ENCODE data around the gene VPS13A.
"Not testable (repeated sequence)": the region's sequence is repeated elsewhere in the genome, so short reads cannot be mapped to it uniquely, and the experiment has no call there.

VPS13A gene

DNA sequence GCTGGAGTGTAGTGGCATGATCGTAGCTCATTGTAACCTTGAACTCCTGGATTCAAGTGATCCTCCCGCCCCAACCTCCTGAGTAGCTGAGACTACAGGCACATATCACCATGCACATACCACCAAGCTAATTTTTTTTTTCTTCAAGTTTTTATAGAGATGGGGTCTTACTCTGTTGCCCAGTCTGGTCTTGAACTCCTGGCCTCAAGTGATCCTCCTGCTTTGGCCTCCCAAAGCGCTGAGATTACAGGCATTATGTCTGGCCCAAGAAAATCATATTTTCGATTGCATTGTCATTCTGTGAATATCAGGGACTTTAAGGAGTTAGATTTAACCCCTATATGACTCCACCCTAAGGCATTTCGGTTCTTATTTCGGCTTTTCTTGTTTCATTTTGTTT is 116.6 kb downstream of the VPS13A start:
- no peak overlapping the region for H3K4me3 Mint-ChIP-seq

DNA sequence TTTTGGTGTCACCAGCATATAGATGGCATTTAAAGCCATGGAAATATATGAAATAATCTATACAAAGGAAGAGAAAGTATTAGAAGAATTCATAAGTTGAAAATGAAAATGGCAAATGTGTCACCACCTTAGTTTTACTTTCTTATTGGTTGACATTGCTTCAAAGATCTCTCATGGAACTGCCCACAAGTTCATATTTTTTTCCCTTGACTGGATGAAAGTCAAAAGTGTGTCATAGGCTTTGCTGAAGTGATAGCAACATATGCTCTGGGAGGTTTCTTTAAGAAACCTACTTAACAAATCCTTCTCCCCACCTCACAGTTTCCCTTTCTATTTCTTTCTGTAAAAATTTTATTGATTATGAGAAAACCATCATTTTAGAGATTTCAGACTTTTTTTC is 127.2 kb downstream of the VPS13A start:
- no peak overlapping the region for H3K27ac Mint-ChIP-seq
- no peak overlapping the region for H3K4me3 Mint-ChIP-seq
- DNase-seq (ENCODE audit: low spot score in 2 of 2) (no peak), ATAC-seq (ENCODE audit: low read depth) (no peak)
- no peaks in the 10 kb centered on the region for H3K9me3 Mint-ChIP-seq
- peaks cover 21% of the 10 kb centered on the region for H3K36me3 Mint-ChIP-seq
- no peaks in the 10 kb centered on the region for H3K27me3 Mint-ChIP-seq
- H3K4me1 Mint-ChIP-seq: no peaks in the 10 kb centered on the region

More for the DNA sequence above, 116.6 kb downstream of the VPS13A start:
- Mint-ChIP-seq H3K27me3 (no peaks in the 10 kb centered on the region), H3K9me3 (peaks cover 2% of the 10 kb centered on the region), H3K27ac (no peak overlapping the region), H3K36me3 (peaks cover 20% of the 10 kb centered on the region), H3K4me1 (peaks cover 2% of the 10 kb centered on the region)
- no peak for ATAC-seq (ENCODE audit: low read depth)
- no peak for DNase-seq (ENCODE audit: low spot score in 2 of 2)

DNA sequence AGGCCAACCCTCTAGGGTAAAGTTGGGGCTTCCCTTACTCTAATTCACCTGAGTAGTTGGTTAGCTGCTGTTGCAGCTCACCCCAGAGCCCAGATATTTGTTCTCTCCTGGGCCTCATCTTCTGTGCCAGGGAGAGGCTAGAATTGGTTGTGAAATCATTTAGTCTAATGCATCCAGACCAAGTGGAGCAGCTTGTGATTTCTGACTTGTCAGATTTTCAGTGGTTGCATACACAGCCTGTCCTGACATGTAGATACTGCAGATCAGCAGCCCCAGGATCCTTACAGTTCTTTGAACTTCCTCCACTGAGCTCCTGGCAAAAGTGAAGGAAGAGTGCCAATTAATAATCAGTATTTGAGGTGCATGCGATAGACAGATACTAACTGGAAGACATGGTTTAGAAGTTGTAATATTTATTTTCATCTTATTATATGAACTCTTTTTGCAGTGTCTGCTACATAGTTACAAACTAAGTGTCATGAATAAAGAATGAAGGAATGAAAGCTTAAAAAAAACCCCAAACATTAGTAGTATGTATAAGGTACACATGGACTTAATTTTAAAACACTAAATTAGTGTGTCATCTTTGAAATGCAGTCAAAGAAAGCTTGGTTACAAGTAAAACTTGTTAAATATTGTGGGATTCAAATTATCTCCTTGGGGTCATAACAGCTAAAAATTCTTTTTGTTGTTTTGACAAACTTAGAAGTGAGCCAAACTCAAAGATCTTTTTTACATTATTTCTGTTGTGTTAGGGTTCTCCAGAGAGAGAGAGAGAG is 128.5 kb downstream of the VPS13A start:
- Mint-ChIP-seq H3K27ac (no peak overlapping the region), H3K4me3 (no peak overlapping the region), H3K27me3 (no peaks in the 10 kb centered on the region), H3K9me3 (no peaks in the 10 kb centered on the region), H3K4me1 (no peaks in the 10 kb centered on the region), H3K36me3 (peaks cover 26% of the 10 kb centered on the region)
- no peak for ATAC-seq (ENCODE audit: low read depth)
- DNase-seq (ENCODE audit: low spot score in 2 of 2): no peak

DNA sequence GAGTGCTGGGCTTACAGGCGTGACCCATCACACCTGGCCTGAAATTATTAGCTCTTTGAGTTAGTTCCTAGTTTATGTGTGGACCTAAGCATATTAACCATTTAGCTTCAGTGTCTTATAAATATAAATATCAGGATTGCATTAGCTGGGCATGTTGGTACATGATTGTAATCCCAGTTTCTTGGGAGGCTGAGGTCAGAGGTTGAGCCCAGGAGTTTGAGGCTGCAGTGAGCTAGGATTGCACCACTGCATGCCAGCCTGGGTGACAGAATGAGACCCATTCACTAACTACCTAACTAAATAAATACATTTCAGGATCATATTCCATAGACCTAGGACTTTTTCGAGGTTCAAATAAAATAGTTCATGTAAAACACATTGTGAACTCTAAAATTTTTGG is 129.8 kb downstream of the VPS13A start:
- no peaks in the 10 kb centered on the region for H3K4me1 Mint-ChIP-seq
- H3K4me3 Mint-ChIP-seq: no peak overlapping the region
- DNase-seq (ENCODE audit: low spot score in 2 of 2) (no peak), ATAC-seq (ENCODE audit: low read depth) (no peak)
- no peaks in the 10 kb centered on the region for H3K9me3 Mint-ChIP-seq
- peaks cover 35% of the 10 kb centered on the region for H3K36me3 Mint-ChIP-seq
- H3K27ac Mint-ChIP-seq: no peak overlapping the region
- no peaks in the 10 kb centered on the region for H3K27me3 Mint-ChIP-seq

DNA sequence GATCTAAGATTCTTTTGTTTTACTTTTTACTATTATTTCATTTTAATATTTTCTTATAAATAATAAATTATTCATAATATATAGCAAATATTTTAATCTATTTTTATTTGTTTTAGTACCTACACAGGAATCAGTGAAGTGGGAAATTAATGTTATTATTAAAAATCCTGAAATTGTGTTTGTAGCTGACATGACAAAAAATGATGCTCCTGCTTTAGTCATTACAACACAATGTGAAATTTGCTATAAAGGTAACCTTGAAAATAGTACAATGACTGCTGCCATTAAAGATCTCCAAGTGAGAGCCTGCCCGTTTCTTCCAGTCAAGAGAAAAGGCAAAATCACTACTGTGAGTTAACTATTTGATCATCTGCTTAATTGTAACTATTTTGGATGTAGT is 138.7 kb downstream of the VPS13A start:
- Mint-ChIP-seq H3K27ac (peak overlapping the region; percentile 15), H3K36me3 (peaks cover 23% of the 10 kb centered on the region), H3K27me3 (no peaks in the 10 kb centered on the region), H3K4me1 (no peaks in the 10 kb centered on the region), H3K9me3 (no peaks in the 10 kb centered on the region), H3K4me3 (no peak overlapping the region)
- ATAC-seq (ENCODE audit: low read depth) (no peak), DNase-seq (ENCODE audit: low spot score in 2 of 2) (no peak)

DNA sequence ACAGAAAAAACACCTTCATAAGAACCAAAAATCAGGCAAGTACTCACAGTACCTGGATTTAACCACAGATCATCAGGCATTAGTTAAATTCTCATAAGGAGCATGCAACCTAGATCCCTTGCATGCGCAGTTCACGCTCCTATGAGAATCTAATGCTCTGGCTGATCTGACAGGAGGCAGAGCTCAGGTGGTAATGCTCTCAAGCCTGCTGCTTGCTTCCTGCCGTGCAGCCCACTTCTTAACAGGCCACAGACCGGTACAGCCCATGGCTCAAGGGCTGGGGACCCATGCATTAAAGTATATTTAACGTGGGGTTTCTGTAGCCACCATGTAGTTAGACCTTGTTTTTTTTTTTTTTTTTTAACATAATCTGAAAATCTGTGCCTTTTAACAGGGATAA is 147.7 kb downstream of the VPS13A start:
- no peak for DNase-seq (ENCODE audit: low spot score in 2 of 2)
- no peak overlapping the region for H3K27ac Mint-ChIP-seq
- no peaks in the 10 kb centered on the region for H3K27me3 Mint-ChIP-seq
- no peaks in the 10 kb centered on the region for H3K4me1 Mint-ChIP-seq
- no peak for ATAC-seq (ENCODE audit: low read depth)
- no peak overlapping the region for H3K4me3 Mint-ChIP-seq
- peaks cover 41% of the 10 kb centered on the region for H3K36me3 Mint-ChIP-seq
- H3K9me3 Mint-ChIP-seq: peaks cover 2% of the 10 kb centered on the region

DNA sequence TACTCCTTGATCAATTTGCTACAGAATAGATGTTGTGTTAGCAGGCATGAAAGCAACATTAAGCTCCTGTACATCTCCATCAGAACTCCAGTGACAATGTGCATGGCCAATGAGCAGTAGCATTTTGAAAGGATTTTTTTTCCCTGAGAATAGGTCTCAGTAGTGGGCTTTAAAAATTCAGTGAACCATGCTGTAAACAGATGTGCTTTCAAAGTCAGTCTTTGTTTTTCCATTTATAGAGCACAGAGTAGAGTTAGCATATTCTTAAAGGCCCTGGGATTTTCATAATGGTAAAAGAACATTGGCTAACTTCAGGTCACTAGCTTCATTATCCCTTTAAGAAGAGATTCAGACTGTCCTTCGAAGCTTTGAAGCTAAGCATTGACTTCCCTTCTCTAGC is 150.8 kb downstream of the VPS13A start:
- no peak for ATAC-seq (ENCODE audit: low read depth)

DNA sequence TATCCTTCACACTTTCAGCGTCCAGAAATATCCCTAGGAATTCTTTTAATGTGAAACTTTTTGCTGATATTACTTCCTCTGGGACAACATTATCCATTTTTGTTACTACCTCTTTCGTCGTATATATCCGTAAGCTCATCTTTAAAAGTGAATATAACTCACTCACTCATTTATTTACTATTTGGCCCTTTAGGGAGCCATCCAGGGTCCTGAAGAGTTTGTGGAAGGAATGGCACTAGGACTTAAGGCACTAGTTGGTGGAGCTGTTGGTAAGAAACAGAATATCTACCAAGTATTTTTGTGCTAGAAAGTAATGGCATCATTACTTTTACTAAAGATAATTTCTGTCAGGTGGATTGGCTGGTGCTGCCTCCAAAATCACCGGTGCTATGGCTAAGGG is 192.7 kb downstream of the VPS13A start:
- Mint-ChIP-seq H3K4me1 (no peaks in the 10 kb centered on the region), H3K4me3 (no peak overlapping the region), H3K27ac (no peak overlapping the region), H3K9me3 (peaks cover 3% of the 10 kb centered on the region), H3K36me3 (peaks cover 27% of the 10 kb centered on the region), H3K27me3 (no peaks in the 10 kb centered on the region)
- ATAC-seq (ENCODE audit: low read depth) (no peak), DNase-seq (ENCODE audit: low spot score in 2 of 2) (no peak)

More for the DNA sequence above, 150.8 kb downstream of the VPS13A start:
- H3K27me3 Mint-ChIP-seq: no peaks in the 10 kb centered on the region
- H3K27ac Mint-ChIP-seq: no peak overlapping the region
- no peak overlapping the region for H3K4me3 Mint-ChIP-seq
- no peak for DNase-seq (ENCODE audit: low spot score in 2 of 2)
- H3K4me1 Mint-ChIP-seq: no peaks in the 10 kb centered on the region
- peaks cover 32% of the 10 kb centered on the region for H3K36me3 Mint-ChIP-seq
- peaks cover 2% of the 10 kb centered on the region for H3K9me3 Mint-ChIP-seq

DNA sequence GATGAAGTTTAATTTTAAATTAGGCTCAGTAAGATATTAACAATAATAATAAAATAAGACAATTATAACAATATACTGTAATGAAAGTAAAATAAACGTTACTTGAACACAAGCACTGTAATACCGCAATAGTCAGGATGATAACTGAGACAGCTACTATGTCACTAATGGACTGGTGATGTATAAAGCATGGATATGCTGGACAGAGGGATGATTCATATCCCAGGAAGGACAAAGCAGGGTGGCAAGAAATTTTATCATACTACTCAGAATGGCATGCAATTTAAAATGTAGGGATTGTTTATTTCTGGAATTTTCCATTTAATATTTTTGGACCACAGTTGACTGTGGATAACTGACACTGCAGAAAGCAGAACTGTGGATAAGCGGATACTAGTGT is 196.9 kb downstream of the VPS13A start:
- H3K27ac Mint-ChIP-seq: no peak overlapping the region
- no peak overlapping the region for H3K4me3 Mint-ChIP-seq
- no peaks in the 10 kb centered on the region for H3K27me3 Mint-ChIP-seq
- no peaks in the 10 kb centered on the region for H3K4me1 Mint-ChIP-seq
- H3K9me3 Mint-ChIP-seq: peaks cover 3% of the 10 kb centered on the region
- no peak for DNase-seq (ENCODE audit: low spot score in 2 of 2)
- peaks cover 23% of the 10 kb centered on the region for H3K36me3 Mint-ChIP-seq
- ATAC-seq (ENCODE audit: low read depth): no peak

DNA sequence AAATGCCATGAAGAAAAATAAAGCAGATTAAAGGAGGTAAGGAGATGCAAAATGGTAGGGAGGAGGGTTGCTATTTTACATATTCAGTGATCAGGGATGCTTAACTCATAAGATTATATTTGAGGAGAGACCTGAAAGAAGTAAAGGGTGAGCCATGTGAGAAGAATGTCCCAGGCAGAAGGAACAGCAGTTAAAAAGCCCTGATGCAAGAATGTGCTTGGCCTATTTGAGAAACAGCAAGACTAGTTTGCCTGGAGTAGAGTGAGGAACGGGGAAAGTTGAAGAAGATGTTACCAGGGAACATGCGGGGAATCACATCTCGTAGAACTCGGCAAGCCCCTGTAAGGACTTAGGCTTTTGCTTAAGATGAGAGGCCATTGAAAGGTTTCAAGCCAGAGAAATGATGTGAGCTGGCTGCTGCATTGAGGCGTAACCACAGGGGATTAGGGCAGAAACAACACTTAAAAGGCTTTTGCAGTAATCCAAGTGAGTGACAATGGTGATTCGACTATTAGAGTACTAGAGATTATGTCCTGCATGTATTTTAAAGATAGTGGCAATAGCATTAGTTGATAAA is 198.7 kb downstream of the VPS13A start:
- Mint-ChIP-seq H3K4me1 (no peaks in the 10 kb centered on the region), H3K27me3 (no peaks in the 10 kb centered on the region), H3K36me3 (peaks cover 9% of the 10 kb centered on the region), H3K27ac (no peak overlapping the region), H3K9me3 (peaks cover 2% of the 10 kb centered on the region), H3K4me3 (no peak overlapping the region)
- no peak for ATAC-seq (ENCODE audit: low read depth)
- no peak for DNase-seq (ENCODE audit: low spot score in 2 of 2)

DNA sequence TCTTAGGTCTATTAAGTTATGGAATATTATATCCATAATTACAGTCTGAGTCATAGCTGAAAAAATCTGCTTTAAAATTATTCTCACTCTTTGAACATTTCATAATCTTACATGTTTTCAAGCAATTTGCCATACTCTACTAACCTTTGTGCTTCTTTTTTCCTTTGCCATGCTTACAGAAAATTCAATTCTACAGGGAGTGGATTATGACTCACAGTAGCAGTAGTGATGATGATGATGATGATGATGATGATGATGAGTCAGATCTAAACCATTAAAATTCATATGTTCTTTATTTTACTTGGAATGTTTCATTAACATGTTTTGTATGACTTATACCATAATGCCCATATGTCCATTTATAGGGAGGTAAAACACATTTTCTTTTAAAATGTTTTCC is 207.1 kb downstream of the VPS13A start:
- no peaks in the 10 kb centered on the region for H3K4me1 Mint-ChIP-seq
- no peak overlapping the region for H3K4me3 Mint-ChIP-seq
- H3K36me3 Mint-ChIP-seq: peaks cover 6% of the 10 kb centered on the region
- no peaks in the 10 kb centered on the region for H3K9me3 Mint-ChIP-seq
- H3K27ac Mint-ChIP-seq: no peak overlapping the region
- DNase-seq (ENCODE audit: low spot score in 2 of 2) (no peak), ATAC-seq (ENCODE audit: low read depth) (no peak)
- H3K27me3 Mint-ChIP-seq: no peaks in the 10 kb centered on the region

DNA sequence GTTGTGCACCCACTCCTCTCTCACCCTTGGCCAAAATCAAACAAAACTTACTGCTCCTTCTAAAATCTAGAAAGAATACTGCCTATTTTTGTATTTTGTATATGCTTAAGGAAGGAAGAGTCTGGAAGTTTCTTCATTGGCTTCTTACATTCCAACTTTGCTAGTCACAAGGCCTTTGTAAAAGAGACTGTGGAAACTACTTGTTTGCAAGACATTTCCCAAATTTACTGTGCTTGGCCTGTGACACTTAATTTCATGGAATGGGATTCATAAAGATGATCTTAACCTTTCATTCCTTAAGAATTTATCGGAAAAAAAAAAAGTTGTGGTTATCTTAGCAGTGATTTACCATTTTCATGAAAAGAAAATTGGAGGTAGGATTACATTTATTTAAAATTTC is 208.9 kb downstream of the VPS13A start:
- Mint-ChIP-seq H3K27ac (no peak overlapping the region), H3K4me1 (no peaks in the 10 kb centered on the region), H3K4me3 (no peak overlapping the region), H3K36me3 (peaks cover 10% of the 10 kb centered on the region), H3K27me3 (no peaks in the 10 kb centered on the region), H3K9me3 (no peaks in the 10 kb centered on the region)
- DNase-seq (ENCODE audit: low spot score in 2 of 2) (no peak), ATAC-seq (ENCODE audit: low read depth) (no peak)

DNA sequence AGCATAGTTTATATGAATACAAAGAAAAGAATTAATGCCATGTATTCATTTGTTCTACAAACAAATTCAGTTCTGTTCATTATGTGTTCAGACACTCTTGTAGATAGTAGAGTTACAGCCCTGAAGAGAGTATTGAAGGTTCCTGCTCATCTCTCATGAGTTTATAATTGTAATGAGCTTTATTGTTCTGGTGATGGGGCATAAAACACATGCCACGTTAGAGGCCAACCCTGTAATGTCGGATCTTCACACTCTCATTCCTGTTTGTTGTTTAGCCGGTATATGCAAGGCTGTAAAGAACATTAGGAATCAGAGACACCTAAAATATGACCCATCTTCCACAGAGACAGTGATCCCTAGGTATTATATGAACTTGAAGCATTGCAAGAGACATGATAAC is 214.5 kb downstream of the VPS13A start:
- ATAC-seq (ENCODE audit: low read depth) (no peak), DNase-seq (ENCODE audit: low spot score in 2 of 2) (no peak)
- H3K4me3 Mint-ChIP-seq: no peak overlapping the region
- H3K36me3 Mint-ChIP-seq: peaks cover 4% of the 10 kb centered on the region
- H3K9me3 Mint-ChIP-seq: no peaks in the 10 kb centered on the region
- H3K27ac Mint-ChIP-seq: no peak overlapping the region
- no peaks in the 10 kb centered on the region for H3K4me1 Mint-ChIP-seq
- no peaks in the 10 kb centered on the region for H3K27me3 Mint-ChIP-seq

DNA sequence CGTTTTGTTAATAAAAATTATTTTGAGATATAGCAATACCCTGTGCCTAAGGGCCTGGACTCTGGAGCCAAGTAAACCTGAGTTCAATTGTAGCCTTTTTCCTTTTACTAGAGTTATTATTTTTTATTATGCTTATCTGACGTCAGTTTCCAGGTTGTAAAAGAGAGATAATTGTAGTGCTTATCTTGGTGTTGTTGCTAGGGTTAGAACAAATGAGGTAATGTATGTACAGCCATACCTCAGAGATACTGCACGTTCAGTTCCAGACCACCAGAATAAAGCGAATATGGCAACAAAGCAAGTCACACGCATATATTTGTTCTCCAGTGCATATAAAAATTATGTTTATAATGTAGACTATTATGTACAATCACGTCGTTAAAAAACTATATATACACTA is 215.0 kb downstream of the VPS13A start:
- DNase-seq (ENCODE audit: low spot score in 2 of 2): no peak
- peaks cover 4% of the 10 kb centered on the region for H3K36me3 Mint-ChIP-seq

DNA sequence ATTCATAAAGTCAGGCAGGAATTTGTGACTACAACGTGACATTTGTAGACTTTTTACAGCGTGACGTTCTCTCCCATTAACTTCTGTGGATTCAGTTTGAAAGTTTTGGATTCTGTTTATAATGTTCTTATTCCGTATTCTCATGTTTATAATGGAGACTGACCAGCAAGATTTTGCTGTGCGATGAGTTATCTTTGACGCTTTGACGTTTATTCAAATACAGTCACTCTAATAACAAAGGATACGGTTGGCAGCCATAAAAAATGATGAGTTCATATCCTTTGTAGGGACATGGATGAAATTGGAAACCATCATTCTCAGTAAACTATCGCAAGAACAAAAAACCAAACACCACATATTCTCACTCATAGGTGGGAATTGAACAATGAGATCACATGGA is 221.2 kb downstream of the VPS13A start:
- H3K9me3 Mint-ChIP-seq; DNase-seq (ENCODE audit: low spot score in 2 of 2); H3K27ac Mint-ChIP-seq; H3K4me3 Mint-ChIP-seq; H3K36me3 Mint-ChIP-seq; H3K27me3 Mint-ChIP-seq; H3K4me1 Mint-ChIP-seq; ATAC-seq (ENCODE audit: low read depth): not testable (repeated sequence)

More for the DNA sequence above, 215.0 kb downstream of the VPS13A start:
- Mint-ChIP-seq H3K27me3 (no peaks in the 10 kb centered on the region), H3K27ac (no peak overlapping the region), H3K9me3 (no peaks in the 10 kb centered on the region), H3K4me1 (no peaks in the 10 kb centered on the region), H3K4me3 (no peak overlapping the region)
- no peak for ATAC-seq (ENCODE audit: low read depth)

All from memory B cell (primary cell).